Germinal center (tissue), 1 donor: ENCODE measurements around the gene SCD5.

Experiments
- DNase-seq: peaks from one replicate; pipeline ENCODE4 v3.0.0; 2012; ENCODE audit warnings: mixed read lengths, low spot score

SCD5 gene

DNA sequence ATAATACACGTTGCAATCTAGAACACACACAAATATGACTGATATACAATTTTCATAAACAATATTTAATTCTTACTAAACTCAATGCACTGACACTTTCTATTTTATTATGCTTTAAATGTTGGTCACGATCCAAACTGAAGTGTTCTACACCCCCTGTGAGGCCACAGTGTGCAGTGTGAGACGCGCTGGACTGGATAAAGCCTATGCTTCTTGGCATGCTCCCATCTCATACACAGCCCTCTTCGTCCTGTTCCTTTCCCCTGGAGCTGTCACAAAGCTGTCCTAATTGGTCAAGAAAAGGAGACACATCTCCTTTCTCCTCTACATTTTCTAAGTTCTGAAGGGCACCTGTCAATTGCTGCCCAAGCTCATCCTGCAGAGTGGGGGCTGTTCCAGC is 72.0 kb downstream of the SCD5 start:
- DNase-seq = no peak

DNA sequence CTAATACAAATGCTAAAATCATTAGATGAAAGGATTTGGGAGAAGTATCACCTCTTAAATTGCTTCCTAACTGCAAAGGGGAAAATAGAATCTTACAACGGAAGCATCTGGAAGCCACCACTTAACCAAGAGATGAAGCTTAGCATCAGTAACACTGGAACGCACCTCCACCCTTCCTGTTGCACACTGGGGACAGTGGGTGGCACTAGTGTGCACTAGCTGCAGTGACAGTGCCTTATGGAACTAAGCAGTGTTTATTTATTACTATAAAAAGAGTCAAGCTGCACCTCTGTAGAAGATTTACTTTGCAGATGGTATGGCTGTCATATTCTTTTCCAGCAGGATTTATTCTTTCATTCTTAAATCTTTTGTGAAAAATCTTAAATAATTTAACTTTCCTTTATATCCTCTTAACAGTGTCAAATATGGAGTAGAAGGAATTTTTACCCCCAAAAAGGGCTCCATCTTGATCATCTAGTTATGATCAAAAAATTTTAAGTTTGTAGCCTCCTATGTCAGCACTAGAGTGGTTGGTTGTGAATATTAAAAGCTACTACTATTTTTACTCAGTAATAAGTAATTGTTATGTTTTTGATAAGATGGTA is 76.7 kb downstream of the SCD5 start:
- DNase-seq = no peak

DNA sequence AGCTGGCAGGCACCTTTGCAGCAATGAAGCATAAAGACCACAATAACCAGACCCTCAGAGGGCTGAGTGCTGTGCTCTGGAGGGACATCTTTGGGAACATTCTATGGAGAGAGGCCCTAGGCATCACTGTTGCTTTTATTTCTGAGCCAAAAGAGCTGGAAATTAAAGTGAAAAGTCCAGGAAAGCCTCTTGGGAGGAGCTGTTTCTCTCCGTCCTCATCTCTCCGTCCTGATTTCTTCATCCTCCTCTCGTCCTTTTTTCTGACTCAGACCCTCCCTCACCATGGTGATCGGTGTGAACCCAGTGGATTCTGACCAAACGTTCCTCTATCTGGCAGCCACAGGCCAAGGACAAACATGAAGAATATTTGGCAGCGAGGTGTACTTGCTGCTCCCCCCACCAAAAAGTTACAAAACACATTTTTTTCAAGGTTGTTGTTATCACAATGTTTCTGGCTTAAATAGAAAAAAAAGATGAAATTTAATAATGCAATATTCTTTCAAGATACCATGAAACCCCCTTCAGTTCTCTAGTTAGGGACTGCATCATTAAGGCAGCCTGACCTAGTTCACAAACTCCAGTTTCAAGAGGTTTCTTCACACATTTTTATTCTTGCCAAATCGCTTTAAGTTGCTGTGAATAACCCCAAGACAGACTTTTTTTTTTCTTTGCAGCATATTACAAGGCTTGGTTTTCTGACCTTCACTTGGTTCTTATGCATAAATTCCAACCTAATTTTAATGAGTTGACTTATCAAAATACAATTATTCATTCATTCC is 80.2 kb downstream of the SCD5 start:
- DNase-seq = no peak

DNA sequence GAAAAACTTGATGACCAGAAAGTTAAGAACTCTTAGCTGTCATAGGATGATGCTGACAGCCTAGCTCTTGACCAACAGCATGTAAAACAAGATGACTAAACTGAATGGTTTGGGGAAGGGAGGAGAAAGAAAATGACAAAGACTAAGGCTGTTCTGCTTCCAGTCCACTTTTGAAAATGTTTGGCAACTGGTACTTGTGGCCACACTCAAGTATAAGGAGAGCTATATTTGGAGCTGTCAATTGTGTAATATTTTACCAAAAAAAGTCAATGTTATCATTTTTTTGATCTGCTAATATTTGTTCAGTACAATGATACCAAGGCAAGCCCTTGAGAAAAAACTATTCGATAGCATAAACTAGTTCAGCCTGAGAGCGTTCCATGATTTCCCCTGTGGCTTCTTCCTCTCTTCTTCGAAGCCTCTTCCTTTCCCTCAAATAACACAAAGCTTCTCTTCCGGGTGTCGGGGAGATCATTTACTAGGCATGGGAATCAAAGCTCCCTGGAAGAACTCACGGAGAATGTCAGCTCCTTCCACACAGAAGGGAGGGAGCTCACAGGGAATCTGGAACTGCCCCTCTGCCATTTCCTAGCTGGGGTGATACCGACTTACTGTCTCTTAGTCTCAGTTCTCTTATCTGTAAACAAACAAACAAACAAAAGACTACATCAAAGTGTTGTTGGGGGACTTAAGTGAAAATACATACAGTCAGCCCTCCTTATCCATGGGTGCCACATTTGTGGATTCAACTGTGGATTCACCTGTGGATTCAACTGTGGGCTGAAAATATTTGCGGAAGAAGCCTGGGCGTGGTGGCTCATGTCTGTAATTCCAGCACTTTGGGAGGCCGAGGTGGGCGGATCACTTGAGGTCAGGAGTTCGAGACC is 82.6 kb downstream of the SCD5 start:
- DNase-seq = no peak

DNA sequence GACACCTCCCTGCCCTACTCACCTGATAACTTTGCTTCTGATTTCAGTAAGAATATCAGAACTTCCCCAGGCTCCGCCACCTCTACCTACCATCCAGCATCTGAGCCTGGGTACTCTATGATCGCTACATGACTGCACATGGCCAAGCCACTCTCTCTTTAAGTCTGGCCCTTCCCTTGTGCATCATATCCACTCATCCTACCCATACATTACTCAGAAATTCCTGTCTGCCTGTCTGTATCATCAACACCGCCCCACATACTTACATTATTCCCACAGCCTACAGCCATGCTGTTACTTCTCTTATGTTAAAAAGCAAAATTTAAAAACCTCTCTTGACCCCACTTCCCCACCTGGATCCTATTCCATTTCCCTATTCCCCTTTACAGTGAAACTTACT is 84.7 kb downstream of the SCD5 start:
- no peak for DNase-seq

DNA sequence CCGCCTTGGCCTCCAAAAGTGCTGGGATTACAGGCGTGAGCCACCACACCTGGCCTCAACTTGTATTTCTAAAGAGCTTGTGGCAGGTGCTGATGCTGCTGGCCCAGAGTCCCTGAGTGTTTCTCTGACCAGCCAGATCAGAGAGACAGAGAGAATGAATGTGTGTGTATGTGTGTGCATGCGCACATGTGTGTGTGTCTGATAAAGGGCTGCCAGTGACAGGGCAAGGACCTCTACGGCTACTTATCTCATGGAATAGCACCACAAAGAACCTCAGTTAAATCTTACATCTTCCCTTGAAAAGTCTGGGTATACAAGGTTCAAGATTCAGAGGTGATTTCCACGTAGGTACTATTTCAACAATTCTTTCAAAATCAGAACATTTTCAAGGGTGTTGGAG is 86.0 kb downstream of the SCD5 start:
- no peak for DNase-seq

DNA sequence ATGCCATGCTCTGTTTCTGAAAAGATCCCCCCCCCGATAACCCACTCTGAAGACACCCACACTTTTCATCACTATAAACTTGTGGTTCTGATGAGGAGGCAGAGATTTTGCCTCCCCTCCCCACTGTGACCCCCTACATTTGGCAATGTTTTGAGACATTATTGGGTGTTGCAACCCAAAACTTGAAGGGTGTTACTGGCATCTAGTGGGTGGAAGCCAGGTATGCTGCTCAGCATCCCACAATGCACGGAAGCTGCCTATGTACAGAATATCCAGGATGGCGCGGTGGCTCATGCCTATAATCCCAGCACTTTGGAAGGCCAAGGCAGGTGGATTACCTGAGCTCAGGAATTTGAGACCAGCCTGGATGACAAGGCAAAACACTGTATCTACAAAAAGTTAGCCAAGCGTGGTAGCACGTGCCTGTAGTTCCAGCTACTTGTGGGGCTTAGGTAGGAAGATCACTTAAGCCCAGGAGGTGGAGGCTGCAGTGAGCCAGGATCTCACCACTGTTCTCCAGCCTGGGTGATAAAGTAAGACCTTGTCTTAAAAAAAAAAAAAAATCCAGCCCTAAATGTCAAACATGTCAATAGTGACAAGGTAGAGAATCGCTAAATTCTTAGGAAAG is 87.3 kb downstream of the SCD5 start:
- DNase-seq = no peak

DNA sequence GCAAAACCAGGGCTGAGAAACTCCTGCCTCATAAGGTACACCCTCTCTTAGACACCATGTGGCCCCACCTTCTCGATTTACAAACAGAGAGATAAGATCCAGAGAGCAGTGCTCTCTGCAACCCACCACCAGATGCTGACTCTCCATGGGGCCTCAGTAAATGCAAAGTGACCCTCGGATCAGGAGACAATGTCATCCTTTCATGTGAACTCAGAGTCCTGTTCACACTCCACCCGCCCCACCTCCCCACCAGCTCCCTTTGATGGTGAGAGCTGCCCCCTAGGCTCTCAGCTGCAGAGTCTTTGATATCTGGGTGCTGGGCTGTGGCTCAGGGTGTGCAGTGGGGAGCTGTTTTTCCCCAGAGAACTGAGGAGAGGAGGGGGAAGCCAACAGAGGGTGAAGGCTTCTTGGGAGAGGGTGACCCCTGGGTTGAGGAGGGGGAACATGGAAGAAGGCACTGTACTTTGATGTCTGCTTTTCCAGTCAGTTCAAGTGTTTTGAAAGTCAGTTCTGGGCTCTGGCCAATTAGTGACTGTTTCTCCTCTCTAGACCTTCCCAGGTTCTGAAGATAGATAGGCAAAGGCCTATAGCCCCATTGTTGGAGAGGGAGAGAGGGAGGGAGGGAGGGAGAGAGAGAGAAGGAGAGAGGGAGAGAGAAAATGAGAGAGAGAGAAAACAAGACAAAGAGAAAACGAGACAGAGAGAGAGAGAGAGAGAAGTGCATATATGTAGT is 88.2 kb downstream of the SCD5 start:
- no peak for DNase-seq

DNA sequence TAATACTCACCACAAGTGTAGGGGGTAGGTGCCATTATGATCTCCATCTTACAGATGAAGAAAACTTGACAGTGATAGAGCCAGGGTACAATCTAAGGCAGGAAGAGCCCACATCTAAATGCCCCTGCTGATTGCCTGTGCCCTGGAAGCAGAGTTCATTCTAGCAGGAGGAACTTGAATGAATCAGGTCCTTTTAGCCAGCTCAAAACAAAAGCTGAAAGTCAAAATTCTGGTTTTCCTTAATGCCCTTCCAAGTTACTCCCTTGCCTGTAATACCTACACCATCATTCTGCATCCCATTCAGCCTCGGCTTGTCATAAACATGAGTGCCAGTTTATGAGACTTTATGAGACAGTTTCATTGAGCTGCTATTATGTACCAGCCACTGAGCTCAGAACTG is 89.6 kb downstream of the SCD5 start:
- DNase-seq = no peak

DNA sequence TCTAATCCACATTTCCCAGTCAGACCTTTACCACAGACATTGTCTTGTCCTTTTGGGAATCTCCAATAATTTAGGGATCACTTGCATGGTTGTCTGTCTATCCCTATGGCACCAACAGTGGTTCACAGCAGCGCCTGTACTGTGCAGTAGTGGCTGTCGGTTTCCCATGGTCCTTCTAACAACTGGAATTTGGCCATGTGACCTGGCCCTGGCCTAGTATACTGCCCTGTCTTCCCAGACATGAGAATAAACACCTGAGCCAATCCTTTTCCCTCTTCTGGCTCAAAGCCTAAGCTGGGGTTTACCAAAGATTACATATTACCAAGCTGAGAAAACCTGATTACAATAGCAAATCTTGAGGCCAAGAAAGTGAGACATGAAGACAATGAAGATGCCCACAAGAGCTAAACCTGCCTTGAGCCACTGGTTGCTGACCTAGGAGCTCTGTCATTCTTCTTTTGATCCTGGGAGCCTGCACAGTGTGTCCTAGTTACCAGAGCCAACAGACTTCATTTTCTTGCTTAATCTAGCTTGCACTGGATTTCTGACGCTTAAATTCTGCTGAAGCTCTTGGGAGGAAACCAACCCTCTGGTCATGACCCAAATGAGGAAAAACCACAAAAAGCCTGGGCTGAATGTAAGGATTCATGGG is 92.1 kb downstream of the SCD5 start:
- DNase-seq = no peak

DNA sequence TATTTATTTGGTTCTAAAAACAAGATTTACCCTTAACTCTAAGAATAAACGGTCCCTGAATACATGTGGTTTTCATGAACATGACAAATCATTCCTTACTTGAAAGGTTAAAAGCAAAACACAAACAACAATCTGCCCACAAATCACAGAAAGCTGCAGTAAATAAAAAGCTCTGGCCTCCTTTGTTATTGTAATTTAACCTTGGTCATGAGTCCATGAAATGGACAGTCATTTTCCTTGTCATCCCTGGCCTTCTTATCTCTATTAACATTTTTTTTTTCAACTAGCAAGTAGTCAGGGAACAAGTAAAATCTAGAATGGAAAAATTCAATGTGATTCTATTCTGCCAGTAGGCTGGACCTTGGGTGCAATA is 92.7 kb downstream of the SCD5 start:
- no peak for DNase-seq

DNA sequence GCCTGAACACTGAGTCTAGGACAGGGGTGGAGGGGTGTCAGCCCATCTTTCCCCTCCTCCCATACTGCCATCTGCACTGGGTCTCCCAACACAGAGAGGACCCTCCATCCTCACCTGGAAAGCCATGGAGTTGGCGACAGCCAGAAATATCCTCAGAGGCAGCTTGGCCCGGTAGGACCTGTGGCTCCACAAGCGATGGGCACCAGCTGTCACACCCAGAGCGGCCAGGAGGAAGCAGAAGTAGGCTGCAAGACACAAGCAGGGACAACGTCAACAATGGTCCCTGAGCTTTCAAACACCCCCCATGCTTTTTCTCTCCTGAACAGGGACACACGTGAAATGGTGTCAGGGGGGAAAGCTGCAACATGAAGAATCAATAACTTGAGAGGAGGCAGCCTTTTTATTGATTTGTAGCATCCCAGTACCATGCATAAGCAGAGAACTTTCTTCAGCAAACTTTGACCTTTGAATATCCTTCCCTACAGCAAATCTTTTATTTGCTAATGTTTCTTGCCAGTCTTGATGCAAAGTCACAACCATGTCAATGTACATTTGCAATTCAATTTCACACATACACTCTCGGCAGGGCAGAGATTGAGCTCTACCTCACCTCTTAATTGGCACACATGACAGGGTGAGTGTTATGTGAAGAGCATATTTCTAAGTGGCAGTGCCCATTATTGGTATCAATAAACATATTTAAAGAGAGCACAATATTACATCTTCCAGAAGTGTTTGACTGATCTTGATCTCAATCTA is 93.2 kb downstream of the SCD5 start:
- DNase-seq = no peak

DNA sequence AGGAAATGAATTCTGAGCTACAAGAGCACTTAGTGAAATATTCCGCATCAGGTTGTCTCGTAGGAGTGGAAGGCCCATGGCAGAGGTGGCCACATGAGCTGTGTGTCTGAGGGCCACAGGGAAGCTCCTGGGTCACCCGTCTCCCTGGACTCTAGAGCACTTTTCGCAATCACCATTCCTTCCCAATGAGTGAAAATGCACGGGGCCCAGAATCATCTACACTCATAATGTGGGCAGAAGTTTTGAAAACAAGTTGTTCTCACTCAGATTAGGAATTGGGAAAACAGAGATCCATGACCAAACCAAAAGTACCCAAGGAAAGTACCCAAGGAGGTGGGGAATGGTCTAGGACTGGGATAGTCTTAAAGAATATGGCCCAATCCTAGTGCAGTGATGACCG is 94.4 kb downstream of the SCD5 start:
- no peak for DNase-seq

DNA sequence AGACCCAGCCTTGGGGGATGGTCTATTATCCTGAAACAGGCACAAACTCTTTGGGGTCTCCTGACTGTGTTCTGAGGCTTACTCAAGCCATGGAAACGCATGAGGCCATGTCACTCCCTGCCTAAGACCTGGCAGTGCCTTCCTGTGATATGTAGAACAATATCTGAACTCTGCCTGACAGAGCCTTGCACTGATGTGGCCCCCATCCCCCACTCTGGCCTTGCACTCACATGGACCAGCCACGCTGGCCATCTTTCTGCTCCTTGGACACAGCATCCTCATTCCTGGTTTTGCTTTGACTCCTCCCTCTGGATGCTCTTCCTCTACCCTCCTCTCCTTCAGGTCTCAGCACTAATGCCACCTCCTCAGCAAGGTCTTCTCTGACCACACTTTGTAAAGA is 100.2 kb downstream of the SCD5 start:
- no peak for DNase-seq

DNA sequence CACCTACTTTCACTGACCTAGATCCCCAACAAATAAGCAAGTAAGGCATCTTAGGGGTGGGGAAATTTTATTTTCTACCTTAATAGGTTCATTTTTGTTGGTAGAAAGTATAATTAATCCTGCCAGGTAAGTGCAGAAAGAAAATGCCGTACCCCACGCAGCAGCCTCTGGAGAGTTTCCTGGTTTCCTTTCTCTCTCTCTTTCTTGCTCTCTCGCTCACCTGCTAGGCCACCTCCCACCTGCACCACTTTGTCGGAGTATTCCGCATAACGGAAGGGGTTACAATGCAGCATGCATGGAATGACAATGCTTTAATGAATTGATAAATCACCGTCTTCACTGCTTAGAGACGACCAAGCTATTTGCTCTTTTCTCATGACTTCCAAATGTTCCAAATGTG is 101.0 kb downstream of the SCD5 start:
- DNase-seq = no peak

DNA sequence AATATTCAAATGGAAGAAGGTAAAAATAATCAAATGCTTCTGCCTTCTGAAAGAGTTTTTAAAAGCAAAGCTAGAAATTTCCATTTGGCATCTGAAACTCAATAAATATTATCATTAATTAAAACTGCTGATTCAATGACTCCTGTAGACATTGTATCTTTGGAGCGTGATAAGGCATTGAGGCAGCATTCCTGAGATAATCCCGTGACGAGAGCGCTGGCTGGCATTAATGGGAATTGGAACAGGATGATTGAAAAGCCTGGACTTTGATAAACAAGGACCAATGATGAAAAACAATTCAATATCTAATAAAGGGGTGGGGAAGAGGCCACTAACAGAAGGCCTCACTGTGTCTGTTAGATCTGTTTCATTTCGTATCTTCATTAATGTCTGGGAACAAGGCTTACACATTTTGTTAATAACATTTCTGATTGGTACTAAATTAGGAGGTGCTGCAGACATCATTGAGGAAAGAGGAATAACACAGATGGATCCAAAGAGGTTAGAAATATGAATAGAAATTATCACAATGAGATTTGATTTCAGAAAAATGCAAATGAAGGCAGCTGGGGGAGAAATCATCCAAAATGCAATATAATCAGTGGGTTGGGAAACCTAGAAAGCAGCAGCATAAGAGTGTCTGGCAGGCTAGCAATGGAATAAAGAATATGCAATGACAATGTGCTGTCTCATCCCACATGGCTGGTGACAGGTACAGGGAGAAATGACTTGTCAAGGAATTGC is 102.3 kb downstream of the SCD5 start:
- no peak for DNase-seq

DNA sequence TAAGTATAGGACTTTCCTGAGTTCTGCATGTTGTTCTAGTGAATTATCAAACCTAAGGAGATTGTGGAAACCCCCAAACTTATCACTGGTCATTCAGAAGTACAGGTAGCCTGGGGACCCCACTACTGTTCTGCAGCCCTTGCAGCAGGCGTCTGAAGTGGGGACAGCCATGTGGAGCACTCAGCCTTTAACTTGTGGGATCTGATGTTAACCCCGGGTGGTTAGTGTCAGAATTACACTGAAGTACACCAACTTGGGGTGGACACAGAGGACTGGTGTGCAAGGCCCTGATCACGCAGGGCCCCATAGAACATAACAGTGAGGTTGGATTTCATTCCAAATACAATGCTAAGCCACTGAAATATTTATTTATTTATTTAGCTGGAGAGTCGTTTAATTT is 103.7 kb downstream of the SCD5 start:
- DNase-seq = no peak

DNA sequence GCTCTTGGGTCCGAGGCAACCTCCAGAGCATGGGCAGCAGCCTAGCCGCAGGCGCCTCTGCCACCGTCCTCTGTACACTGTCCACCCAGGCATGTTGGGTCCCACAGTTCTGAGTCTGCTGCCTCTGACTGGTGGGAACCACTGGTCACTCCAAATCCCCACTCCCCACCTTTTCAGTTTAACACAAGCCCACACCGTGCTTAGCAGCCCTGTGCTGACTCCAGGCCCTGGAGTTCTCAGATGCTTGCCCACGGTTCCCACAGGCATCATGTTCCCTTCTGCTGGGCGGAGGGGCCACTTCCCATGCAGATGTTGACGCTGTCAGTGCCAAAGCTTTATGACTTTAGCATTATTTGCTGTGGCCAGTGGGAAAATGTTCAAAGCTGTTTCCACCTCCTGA is 104.5 kb downstream of the SCD5 start:
- DNase-seq = no peak

DNA sequence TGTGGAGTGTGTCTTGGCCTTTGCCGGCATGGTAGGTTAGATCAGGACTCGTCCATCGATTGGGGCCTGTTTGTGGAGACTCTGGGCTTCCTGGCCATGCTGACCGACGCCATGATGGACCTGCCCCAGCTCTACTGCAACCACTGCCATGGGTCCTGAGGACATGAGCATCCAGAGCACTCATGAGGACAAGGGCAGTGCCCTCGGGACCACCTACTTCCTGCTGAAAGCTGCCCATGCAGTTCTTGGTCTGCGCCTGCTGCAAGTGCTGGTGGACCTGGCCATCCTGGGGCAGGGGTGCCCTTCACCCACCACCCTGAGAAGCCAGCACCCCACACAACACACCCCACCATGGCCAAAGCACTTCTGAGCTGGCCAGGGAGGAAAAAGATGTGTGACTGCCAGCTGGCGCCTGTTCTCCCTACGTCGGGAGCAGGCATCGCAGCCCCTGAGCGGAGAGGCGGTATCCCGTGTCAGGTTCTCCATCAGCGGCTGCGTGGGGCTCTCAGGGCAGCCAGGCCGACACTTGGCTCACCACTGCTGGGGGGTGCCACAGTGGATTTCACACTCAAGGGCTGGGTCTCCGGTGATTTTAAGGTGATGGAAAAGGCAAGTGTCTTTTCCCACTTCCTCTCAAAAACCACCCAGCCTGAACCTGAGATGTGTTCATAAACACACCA is 106.4 kb downstream of the SCD5 start:
- DNase-seq = no peak
